Hematopoietic multipotent progenitor cell (in vitro differentiated cells): ENCODE results near the gene ADH1C. TPM values are rescaled to one million over a fixed set of nuclear protein-coding genes. Genes with fewer than 3 reads are reported as not detected.
"Not testable (repeated sequence)": the region's sequence is repeated elsewhere in the genome, so short reads cannot be mapped to it uniquely, and the experiment has no call there.

ENCODE experiments used
- DNase-seq, 3 donors: peaks; one replicate each; pipeline ENCODE4 v3.0.0-alpha.2; 2011 to 2015; ENCODE audit warnings: low read depth in 2 of 3, low spot score in 2 of 3
- total RNA-seq: library from RNA; depleted of rRNA; stranded (reverse); fragments of >200 nt; gene quantifications from one replicate; pipeline ENCODE4 v1.2.3, GENCODE V29; 2012

ADH1C gene
- total RNA-seq, 1 donor: not detected

GRCh38 chr4:99359480-99360204 is 7.1 kb upstream of the ADH1C start:
- no peak for DNase-seq

- no peak for DNase-seq
Measured at GRCh38 chr4:99357948-99358347, 5.4 kb upstream of the ADH1C start.

- DNase-seq: no peak
Measured at GRCh38 chr4:99356992-99357391, 4.4 kb upstream of the ADH1C start.

- DNase-seq: peak in 2 of 3 donors; percentile 0 to 46
Measured at GRCh38 chr4:99356149-99356548, 3.6 kb upstream of the ADH1C start.

- DNase-seq: no peak
Measured at GRCh38 chr4:99351487-99351886, 1.1 kb downstream of the ADH1C start.

GRCh38 chr4:99349338-99349737 is 3.2 kb downstream of the ADH1C start:
- DNase-seq: no peak

GRCh38 chr4:99342624-99343023 is 9.9 kb downstream of the ADH1C start:
- not testable (repeated sequence) for DNase-seq

- no peak for DNase-seq
Measured at GRCh38 chr4:99341426-99341825, 11.1 kb downstream of the ADH1C start.

- no peak for DNase-seq
Measured at GRCh38 chr4:99339172-99339571, 13.4 kb downstream of the ADH1C start.

- no peak for DNase-seq
Measured at GRCh38 chr4:99336553-99336952, 16.0 kb downstream of the ADH1C start.

- DNase-seq: no peak
Measured at GRCh38 chr4:99334880-99335279, 17.7 kb downstream of the ADH1C start.

GRCh38 chr4:99330648-99331047 is 21.9 kb downstream of the ADH1C start:
- no peak for DNase-seq

GRCh38 chr4:99329876-99330275 is 22.7 kb downstream of the ADH1C start:
- DNase-seq: no peak

GRCh38 chr4:99324979-99325378 is 27.6 kb downstream of the ADH1C start:
- no peak for DNase-seq

GRCh38 chr4:99324361-99324760 is 28.2 kb downstream of the ADH1C start:
- no peak for DNase-seq

- no peak for DNase-seq
Measured at GRCh38 chr4:99323756-99324155, 28.8 kb downstream of the ADH1C start.

GRCh38 chr4:99321241-99322191 is 31.0 kb downstream of the ADH1C start, which contains the start of gene ADH1B:
TSS of gene ADH1B (minus strand) at chr4:99321401. CDS start at chr4:99321331, 70 bp downstream.
- no peak for DNase-seq

GRCh38 chr4:99317811-99318210 is 34.7 kb downstream of the ADH1C start:
- DNase-seq: not testable (repeated sequence)

GRCh38 chr4:99317354-99317753 is 35.2 kb downstream of the ADH1C start:
- no peak for DNase-seq

GRCh38 chr4:99315839-99316238 is 36.7 kb downstream of the ADH1C start:
- DNase-seq: no peak

GRCh38 chr4:99314211-99314610 is 38.3 kb downstream of the ADH1C start:
- DNase-seq: no peak

- no peak for DNase-seq
Measured at GRCh38 chr4:99310389-99310788, 42.2 kb downstream of the ADH1C start.
